HG02885 (cell line): ENCODE data around the gene DPH1.
A peak's percentile ranks its signal among the peaks of the same experiment; 100 is the strongest.

Source experiments
- ATAC-seq: cut with Tn5 transposase; IDR thresholded peaks from one replicate; pipeline ENCODE4 v1.9.1; 2021; ENCODE audit warnings: mild to moderate bottlenecking; ENCODE audit not compliant: unreplicated experiment, poor library complexity

Gene DPH1

DNA sequence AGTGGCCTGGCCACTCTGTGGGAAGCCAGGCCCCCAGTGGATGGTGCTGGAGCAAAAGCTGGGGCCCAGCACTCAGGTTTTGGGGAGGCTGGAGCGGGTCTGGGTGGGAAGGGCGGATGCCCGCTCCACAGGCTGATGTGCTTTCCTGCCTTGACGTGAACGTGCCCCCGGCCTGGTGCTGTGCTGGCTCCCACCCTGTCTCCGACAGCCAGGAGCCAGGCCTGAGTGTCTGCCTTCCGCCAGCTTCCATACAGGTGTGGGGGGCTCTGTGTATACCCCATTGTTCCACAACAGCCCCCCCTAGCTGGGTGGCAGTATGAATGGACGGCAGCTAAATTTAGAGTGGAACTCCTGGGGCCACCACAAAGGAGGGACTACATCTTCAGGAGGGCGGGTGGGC, 45.0 kb downstream of the DPH1 start:
- no peak for ATAC-seq

GRCh38 chr17:2075336-2076086, 45.6 kb downstream of the DPH1 start:
- ATAC-seq = peak; percentile 66

GRCh38 chr17:2076087-2076984, 46.4 kb downstream of the DPH1 start:
- ATAC-seq = no peak

DNA sequence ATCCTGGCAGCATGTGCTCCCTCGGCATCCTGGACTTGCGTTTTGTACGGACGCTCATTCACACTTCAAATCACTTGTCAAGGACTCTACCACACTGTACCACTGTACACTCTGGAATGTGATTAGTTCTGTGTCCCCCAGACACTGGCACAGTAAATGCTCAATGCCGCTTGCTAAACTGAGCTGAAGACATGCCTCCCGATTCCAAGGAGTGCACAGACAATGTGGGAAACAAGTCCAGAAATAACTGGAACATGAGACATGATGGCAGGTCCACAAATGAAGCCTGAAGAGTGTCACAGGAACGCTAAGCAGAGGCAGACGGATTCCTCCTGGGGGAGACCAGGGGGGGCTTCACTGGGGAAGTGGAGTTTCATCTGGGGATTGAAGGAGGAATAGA, 47.1 kb downstream of the DPH1 start:
- ATAC-seq = no peak

DNA sequence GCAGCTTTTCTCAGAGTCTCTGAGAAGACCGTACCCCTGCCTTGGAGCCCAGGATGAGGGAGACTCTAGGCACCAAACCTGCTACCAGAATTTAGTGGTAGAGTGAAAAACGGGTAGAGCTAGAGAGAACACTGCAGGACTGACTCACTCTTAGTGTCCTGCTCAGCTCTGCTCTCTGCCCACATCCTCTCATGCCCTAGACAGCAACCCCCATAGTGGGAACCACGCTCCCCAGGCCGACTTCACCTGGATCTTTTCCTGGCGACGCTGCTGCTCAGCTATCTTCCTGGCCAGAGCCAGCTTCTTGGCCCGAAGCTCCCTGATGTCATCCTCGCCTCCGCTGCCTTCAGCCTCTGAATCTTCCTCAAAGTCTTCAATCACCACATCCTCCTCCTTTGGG, 51.6 kb downstream of the DPH1 start:
- no peak for ATAC-seq

- ATAC-seq = no peak
These were observed 52.2 kb downstream of the DPH1 start for GRCh38 chr17:2082003-2082781.

DNA sequence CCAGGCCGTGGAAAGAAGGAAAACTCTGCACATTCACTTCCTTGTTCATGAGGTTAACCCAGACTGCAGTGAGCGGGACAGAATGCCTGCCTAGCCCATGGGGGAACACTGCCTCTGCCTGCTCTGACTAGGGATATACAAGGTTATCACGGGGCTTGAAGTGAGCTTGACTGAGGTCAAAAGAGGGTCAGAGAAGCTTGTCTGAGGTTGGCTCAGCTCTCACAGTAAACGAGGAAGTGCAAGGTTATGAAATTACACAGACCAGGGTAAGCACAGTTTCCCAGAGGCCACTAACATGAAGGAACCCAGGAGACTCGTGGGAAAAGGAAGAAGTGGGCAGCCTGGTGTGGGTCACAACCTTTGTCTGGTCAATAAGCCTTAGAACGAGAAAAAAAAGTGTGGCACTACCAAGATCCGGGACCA, 53.7 kb downstream of the DPH1 start:
- ATAC-seq = peak; percentile 53

GRCh38 chr17:2084036-2084765, 54.2 kb downstream of the DPH1 start:
- ATAC-seq = no peak

DNA sequence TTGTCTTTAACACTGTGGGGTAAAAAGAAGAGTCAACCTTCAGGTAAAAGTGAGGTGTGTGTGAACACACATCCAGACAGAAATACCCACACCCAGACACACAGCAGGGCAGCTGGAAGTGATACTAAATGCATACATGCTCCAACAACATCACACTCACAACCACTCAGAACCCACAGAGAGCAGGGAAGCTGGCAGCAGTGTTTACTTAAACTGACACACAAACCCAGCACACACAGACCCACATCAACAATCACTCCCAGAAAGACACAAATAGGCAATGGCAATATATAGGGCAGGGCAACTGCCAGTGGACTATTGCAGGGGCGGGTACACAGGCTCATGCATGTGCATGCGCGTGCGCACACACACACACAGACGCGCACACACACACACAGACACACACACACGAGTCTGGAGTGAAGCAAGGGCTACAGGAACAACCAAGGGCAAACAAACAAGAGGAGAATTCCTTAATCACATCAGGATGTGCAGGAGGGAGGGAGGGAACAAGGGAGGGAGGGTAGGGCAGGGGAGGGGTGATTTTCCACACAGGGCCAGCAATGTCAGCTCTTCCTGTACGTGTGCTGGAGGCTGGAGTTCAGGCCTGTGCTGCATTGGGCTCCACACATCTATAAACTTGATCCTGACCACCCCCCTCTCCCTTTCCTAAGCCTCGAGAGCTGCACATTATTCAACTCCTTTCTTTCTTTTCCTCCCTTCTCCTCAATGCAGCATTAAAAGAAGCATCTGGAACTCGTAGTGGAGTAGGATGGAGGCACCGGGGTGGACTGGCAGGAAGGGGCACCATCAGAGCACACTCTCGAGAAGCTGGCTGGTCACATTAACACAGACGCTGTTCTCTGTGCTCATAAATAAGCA, 55.1 kb downstream of the DPH1 start:
- no peak for ATAC-seq

GRCh38 chr17:2085648-2085949, 55.6 kb downstream of the DPH1 start:
- ATAC-seq = no peak

GRCh38 chr17:2086306-2086705, 56.4 kb downstream of the DPH1 start:
- ATAC-seq = no peak

GRCh38 chr17:2087597-2088211, 57.8 kb downstream of the DPH1 start:
- ATAC-seq = peak; percentile 39

GRCh38 chr17:2089021-2089422, 59.1 kb downstream of the DPH1 start:
- ATAC-seq = peak; percentile 20

DNA sequence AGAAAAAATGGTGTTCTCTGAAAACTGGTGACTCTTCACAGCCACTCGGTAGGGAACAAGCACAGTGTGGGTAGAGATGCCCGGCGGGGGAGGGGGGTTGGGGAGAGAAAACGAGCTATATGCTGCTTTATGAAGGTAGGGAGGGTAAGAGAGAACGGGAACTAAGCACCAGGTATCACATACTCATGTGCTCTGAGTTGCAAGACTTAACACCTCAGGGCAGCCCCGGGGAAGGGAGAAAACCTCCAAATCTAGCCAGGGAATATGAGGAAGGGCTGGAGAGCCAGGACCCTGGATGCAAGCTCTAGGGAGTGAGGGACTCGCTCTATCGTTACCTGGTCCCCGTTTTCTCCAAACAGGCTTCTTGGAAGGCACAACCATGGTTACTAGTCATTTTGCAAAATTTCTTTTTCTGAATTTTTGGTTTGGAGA, 60.3 kb downstream of the DPH1 start:
- no peak for ATAC-seq

DNA sequence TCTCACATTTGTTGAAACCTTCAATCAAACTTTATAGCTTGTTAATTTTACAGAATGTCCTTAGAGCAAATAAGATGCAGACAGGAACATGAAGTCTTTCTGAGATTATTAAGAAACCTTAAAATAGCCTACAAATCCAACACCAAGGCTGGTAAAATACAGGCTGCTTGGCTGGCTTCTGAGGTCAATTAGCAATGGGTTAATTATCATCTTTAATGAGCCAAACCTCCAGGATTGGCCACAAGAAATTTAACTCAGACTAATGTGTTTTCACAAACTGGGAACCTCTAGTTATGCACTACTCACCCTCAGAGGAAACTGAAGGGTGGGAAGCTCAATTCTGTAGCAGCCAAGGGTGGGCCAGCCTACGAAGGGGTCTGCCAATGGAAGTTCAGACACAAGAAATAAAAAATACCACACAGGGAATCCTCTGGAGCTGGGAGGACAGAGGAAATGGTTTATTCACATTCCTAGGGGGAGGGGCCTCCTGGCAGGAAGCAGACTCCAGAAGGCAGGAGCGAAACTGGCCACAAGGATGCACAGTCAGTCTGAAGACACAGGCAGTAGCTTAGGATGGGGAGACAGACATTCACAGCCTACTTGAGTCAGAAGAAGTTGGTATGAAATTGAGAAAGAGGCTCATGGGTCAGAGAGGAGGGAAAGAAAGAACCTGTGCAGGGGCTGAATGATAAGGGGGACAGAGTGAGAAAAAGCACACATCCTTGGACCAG, 61.0 kb downstream of the DPH1 start:
- no peak for ATAC-seq

GRCh38 chr17:2092253-2092652, 62.3 kb downstream of the DPH1 start:
- no peak for ATAC-seq

DNA sequence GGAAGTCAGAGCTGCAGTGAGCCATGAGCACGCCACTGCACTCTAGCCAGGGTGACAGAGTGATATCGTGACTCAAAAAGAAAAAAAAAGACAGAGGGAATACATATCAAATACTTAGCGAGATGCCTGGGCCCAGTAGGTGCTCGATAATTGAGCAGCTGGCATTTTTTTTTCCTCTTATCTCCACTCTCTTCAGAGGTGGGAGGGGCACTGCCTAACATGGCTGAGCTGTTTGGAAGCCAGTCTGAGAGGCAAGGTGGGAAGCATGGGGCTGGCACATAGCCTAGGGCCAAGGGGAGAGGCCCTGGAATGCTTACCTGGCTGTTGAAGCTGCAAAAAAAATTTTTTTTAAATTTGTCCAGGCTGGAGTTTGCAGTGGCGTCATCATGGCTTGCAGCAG, 63.4 kb downstream of the DPH1 start:
- ATAC-seq = no peak
